Stomach (tissue), 9 donors: ENCODE data around the gene LZTS2. TPM values are rescaled to one million over a fixed set of nuclear protein-coding genes. Genes with fewer than 3 reads are reported as not detected.

Experiments used
- DNase-seq, 2 donors: peaks; one replicate each; pipeline versions ENCODE4 v3.0.0 to v3.0.0-alpha.2; 2013 to 2019
- H3K27ac ChIP-seq, 5 donors: fragments of 200-600 bp in 4 of 5; sonication (generic) in 4 of 5; one replicate each; pipeline ENCODE4 v1.5.1; 2013 to 2019; ENCODE audit warnings: mild to moderate bottlenecking in 1 of 5, moderate library complexity in 1 of 5
- H3K27me3 ChIP-seq, 3 donors: fragments of 200-600 bp; sonication (generic); one replicate each; pipeline ENCODE4 v1.5.1; 2017 to 2019; ENCODE audit warnings: mixed run types in 1 of 3
- H3K36me3 ChIP-seq, 4 donors: fragments of 200-600 bp; sonication (generic); 1 replicate in 3 of 4; 2 replicates in 1 of 4; pipeline ENCODE4 v1.5.1; 2016 to 2019
- H3K4me1 ChIP-seq, 4 donors: fragments of 200-600 bp; sonication (generic); one replicate each; pipeline ENCODE4 v1.5.1; 2016 to 2019
- H3K4me3 ChIP-seq, 4 donors: fragments of 200-600 bp; sonication (generic) in 3 of 4; one replicate each; pipeline ENCODE4 v1.5.1; 2016 to 2019; ENCODE audit warnings: mild to moderate bottlenecking in 1 of 4
- H3K9me3 ChIP-seq, 4 donors: fragments of 200-600 bp; sonication (generic); one replicate each; pipeline ENCODE4 v1.5.1; 2016 to 2019
- EP300 ChIP-seq: sonication (generic); formaldehyde crosslinking; IDR thresholded peaks from one replicate; pipeline ENCODE4 v1.6.1; 2017; ENCODE audit warnings: antibody characterized with exemption
- POLR2A ChIP-seq, 4 donors: fragments of 450-650 bp; IDR thresholded peaks; one replicate each; pipeline ENCODE4 v1.6.1; 2016; ENCODE audit warnings: antibody characterized with exemption in 4 of 4, control low read depth in 2 of 4, mild to moderate bottlenecking in 1 of 4, moderate library complexity in 1 of 4
- POLR2AphosphoS5 ChIP-seq, 3 donors: sonication (generic); formaldehyde crosslinking; IDR thresholded peaks; one replicate each; pipeline ENCODE4 v1.6.1; 2016; ENCODE audit warnings: antibody characterized with exemption in 3 of 3
- WGBS, 5 donors: extraction: QIAGEN DNeasy Blood & Tissue Kit in 3 of 5; methylation state at CpG; one replicate each; pipeline versions ENCODE4 v1.1.5 to v1.1.7; 2013 to 2018; 5-methylcytosine and 5-hydroxymethylcytosine counted together
- intact Hi-C: fragments of 100-400 bp; cut with DNase I; formaldehyde crosslinking; loops from one replicate; pipeline ENCODE4 v1.15.1; 2023; ENCODE audit warnings: low total_unique reads
- polyA plus RNA-seq, 3 donors: library from polyadenylated mRNA; stranded (reverse); fragments of 200-250 nt; gene quantifications; one replicate each; pipeline ENCODE4 v1.2.3, GENCODE V29; 2013
- total RNA-seq, 5 donors: library from RNA; depleted of rRNA; stranded (reverse); fragments of >200 nt; gene quantifications; one replicate each; pipeline versions ENCODE4 v1.1.0 to v1.2.3, GENCODE V29; 2014 to 2016
- TF ChIP-seq, protein P1 (sequence below), 7 experiments: fragments of 450-650 bp in 4 of 7; fragments of 200-600 bp in 3 of 7; sonication (generic) in 3 of 7; IDR thresholded peaks; one replicate each; pipeline ENCODE4 v1.5.1; 2016 to 2019; ENCODE audit warnings: antibody characterized with exemption in 7 of 7, control low read depth in 2 of 7, mild to moderate bottlenecking in 1 of 7
- donor health status: healthy with polysubstance abuse.
- donor health status: Bipolar disorder and iron deficiency.
- donor health status: healthy.

LZTS2 gene
- total and polyA plus RNA-seq, 8 donors: 34.7 to 70.7 (median 48.0) TPM

- Histone ChIP-seq H3K4me1 (peaks cover 25 to 51% (median 39%) of the 10 kb centered on the region in 4 donors), H3K4me3 (no peak overlapping the region), H3K27ac (no peak overlapping the region), H3K36me3 (no peaks in the 10 kb centered on the region), H3K27me3 (peaks cover 0 to 44% (median 0%) of the 10 kb centered on the region in 3 donors), H3K9me3 (no peaks in the 10 kb centered on the region)
- intact Hi-C loops: loop anchor here (2.0 kb wide), 1 partner anchor 21 kb away; no protein-coding TSS in a partner anchor
- WGBS, 5 donors: 82 to 100% (median 91%) methylated on average over 1 to 8 of the region's 8 CpGs
- no peak for DNase-seq
- no peak for TF ChIP-seq POLR2AphosphoS5 (IDR thresholded peaks at IDR 0.05)
- TF ChIP-seq EP300: no peak
- TF ChIP-seq, protein P1, sequence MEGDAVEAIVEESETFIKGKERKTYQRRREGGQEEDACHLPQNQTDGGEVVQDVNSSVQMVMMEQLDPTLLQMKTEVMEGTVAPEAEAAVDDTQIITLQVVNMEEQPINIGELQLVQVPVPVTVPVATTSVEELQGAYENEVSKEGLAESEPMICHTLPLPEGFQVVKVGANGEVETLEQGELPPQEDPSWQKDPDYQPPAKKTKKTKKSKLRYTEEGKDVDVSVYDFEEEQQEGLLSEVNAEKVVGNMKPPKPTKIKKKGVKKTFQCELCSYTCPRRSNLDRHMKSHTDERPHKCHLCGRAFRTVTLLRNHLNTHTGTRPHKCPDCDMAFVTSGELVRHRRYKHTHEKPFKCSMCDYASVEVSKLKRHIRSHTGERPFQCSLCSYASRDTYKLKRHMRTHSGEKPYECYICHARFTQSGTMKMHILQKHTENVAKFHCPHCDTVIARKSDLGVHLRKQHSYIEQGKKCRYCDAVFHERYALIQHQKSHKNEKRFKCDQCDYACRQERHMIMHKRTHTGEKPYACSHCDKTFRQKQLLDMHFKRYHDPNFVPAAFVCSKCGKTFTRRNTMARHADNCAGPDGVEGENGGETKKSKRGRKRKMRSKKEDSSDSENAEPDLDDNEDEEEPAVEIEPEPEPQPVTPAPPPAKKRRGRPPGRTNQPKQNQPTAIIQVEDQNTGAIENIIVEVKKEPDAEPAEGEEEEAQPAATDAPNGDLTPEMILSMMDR (IDR thresholded peaks at IDR 0.05): no peak
- TF ChIP-seq POLR2A (IDR thresholded peaks at IDR 0.05): no peak
These were observed 16.0 kb downstream of the LZTS2 start for GRCh38 chr10:101015582-101015973.

DNA sequence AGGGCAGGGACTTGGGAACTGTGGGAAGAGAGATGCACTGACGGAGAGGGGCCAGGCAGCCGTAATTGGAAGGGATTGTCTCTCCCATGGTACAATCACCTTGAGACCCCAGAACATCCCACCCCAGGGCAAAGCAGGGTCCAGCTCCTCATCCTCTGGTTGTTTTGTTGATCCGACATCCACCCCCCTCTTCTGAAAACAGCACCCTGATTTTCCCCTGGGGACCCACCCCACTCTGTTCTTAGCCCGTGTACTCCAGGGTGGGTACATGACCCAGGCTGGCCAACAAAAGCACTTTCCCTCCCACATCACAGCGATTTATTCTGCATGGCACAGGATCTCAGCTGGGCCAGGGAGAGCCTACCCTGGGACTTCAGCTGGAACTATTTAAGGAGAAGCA is 17.2 kb downstream of the LZTS2 start:
- DNase-seq: no peak
- WGBS, 5 donors: 68 to 83% (median 77%) methylated on average over 5 of the region's 5 CpGs

GRCh38 chr10:101018118-101018599 is 18.6 kb downstream of the LZTS2 start:
- WGBS, 5 donors: 50 to 65% (median 62%) methylated on average over 17 to 20 of the region's 20 CpGs
- intact Hi-C loops: no loop called here
- Histone ChIP-seq H3K9me3 (no peaks in the 10 kb centered on the region), H3K27me3 (peaks cover 0 to 51% (median 0%) of the 10 kb centered on the region in 3 donors), H3K36me3 (no peaks in the 10 kb centered on the region), H3K4me1 (peaks cover 9 to 31% (median 19%) of the 10 kb centered on the region in 4 donors), H3K4me3 (no peak overlapping the region), H3K27ac (no peak overlapping the region)
- TF ChIP-seq EP300 (no peak), POLR2AphosphoS5 (IDR thresholded peaks at IDR 0.05) (no peak), POLR2A (IDR thresholded peaks at IDR 0.05) (no peak)
- TF ChIP-seq, protein P1 (IDR thresholded peaks at IDR 0.05): no peak
- DNase-seq: peak in 1 of 2 donors; percentile 52

More for the DNA sequence above, 17.2 kb downstream of the LZTS2 start:
- Histone ChIP-seq H3K9me3 (no peaks in the 10 kb centered on the region), H3K27ac (no peak overlapping the region), H3K36me3 (no peaks in the 10 kb centered on the region), H3K4me1 (peaks cover 23 to 44% (median 32%) of the 10 kb centered on the region in 4 donors), H3K27me3 (peaks cover 0 to 51% (median 0%) of the 10 kb centered on the region in 3 donors), H3K4me3 (no peak overlapping the region)
- TF ChIP-seq, protein P1 (IDR thresholded peaks at IDR 0.05): no peak
- no peak for TF ChIP-seq POLR2AphosphoS5 (IDR thresholded peaks at IDR 0.05)
- no peak for TF ChIP-seq POLR2A (IDR thresholded peaks at IDR 0.05)
- no peak for TF ChIP-seq EP300
- intact Hi-C loops: no loop called here

DNA sequence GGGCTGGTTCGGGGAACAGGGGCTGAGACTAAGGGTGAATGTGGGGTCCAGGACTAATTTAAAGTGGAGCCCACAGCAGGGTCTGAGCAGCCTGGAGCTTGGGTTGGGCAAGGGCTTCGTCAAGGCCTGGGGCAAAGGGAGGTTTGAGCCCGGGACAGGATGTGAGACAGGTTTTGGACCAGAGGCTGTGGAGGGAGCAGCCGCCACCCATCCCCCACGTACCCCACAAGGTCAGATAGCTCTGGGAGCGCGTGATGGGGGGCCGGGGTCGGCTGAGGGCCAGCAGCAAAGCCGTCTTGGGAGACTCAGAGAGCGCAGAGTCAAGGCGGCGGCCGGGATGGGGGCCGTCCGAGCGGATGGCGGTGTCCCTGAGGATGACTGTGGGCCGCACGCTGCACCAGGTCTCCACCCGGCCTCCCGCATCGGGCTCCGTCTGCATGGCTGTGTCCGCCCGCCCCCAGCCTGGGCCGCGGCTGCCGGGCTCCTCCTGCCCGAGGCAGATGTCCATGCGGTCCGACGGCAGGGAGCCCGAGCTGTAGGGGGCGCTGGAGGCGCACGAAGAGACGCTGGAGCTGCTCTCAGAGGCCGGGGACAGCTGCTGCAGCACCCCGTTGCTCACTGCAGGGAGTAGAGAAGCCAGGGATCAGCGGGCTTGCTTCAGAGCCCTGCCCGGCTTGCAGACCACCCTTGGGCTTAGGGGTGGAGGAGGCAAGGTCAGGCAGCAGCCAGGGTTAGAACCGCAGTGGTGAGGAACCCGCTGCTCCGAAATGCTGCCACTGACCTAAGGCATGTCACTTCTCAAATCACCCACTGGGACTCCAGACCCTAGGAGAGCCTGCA is 19.2 kb downstream of the LZTS2 start:
- 20 to 26% (median 21%) methylated on average over 14 to 45 of the region's 45 CpGs for WGBS, 5 donors
- peak; percentile 90 to 92 for DNase-seq
- peaks cover 7 to 24% (median 14%) of the 10 kb centered on the region in 4 donors for H3K4me1 ChIP-seq
- intact Hi-C loops: no loop called here
- no peak overlapping the region for H3K4me3 ChIP-seq
- H3K27me3 ChIP-seq: peaks cover 0 to 51% (median 0%) of the 10 kb centered on the region in 3 donors
- H3K36me3 ChIP-seq: no peaks in the 10 kb centered on the region
- TF ChIP-seq EP300: no peak
- TF ChIP-seq, protein P1 (IDR thresholded peaks at IDR 0.05): peak in 4 of 7 experiments; percentile 48 to 65 (median 56)
- no peak for TF ChIP-seq POLR2AphosphoS5 (IDR thresholded peaks at IDR 0.05)
- no peak for TF ChIP-seq POLR2A (IDR thresholded peaks at IDR 0.05)
- no peak overlapping the region for H3K27ac ChIP-seq
- H3K9me3 ChIP-seq: no peaks in the 10 kb centered on the region
